Measurements from ENCODE around the gene DENND5A. TPM values are rescaled to one million over a fixed set of nuclear protein-coding genes. Genes with fewer than 3 reads are reported as not detected.

DENND5A gene
- total RNA-seq, 1 donor from 2014 or later, result 156 TPM

DNA sequence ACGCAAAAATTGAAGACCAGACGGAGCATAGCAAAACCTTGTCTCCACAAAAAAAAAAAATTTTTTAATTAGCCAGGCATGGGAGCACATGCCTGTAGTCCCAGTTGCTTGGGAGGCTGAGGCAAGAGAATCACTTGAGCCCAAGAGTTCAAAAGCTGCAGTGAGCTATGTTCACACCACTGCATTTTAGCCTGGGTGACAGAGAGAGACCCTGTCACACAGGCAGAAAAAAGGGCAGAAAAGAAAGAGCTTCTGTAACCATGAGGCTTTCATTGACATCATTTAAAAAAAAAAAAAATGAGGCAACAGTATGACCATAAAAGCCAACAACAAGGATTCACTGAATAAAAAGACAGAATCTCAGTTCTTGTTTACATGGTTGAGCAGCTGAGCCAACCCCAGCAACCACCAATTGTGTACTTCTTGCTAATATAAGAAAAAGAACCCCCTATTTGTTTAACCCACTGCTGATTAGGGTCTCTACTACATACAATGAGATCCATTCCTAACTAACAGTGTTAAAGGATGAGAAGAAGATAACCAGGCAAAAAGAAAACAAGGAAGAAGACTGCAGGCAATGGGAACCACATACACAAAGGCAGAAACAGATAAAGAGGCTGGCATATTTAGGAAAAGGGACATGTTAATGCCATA is 87.6 kb downstream of the DENND5A start:
- Histone ChIP-seq H3K79me2 (ENCODE audit: insufficient read depth, low read length) (peaks cover 5% of the 10 kb centered on the region), H3K9ac (ENCODE audit: low read length) (no peak overlapping the region), H3K4me1 (ENCODE audit: insufficient read depth, low read length) (no peaks in the 10 kb centered on the region), H3K4me2 (ENCODE audit: low read length) (no peak overlapping the region), H3K9me3 (ENCODE audit: insufficient read depth, low read depth, low read length) (no peaks in the 10 kb centered on the region), H4K20me1 (ENCODE audit: insufficient read depth, low read length) (peaks cover 8% of the 10 kb centered on the region), H2AFZ (ENCODE audit: low read depth, low read length) (no peak overlapping the region), H3K36me3 (ENCODE audit: insufficient read depth, low read length) (peaks cover 36% of the 10 kb centered on the region), H3K27me3 (ENCODE audit: insufficient read depth, low read length) (no peaks in the 10 kb centered on the region), H3K4me3 (ENCODE audit: insufficient read depth, low read depth, low read length) (no peak overlapping the region), H3K27ac (ENCODE audit: low read depth, low read length) (no peak overlapping the region)
- Mint-ChIP-seq H3K27ac (ENCODE audit: unreplicated experiment) (peak overlapping the region; percentile 36), H3K36me3 (ENCODE audit: low read depth, unreplicated experiment) (peaks cover 25% of the 10 kb centered on the region), H3K4me3 (ENCODE audit: unreplicated experiment) (no peak overlapping the region), H3K27me3 (ENCODE audit: low read depth, unreplicated experiment) (no peaks in the 10 kb centered on the region), H3K4me1 (ENCODE audit: low read depth, unreplicated experiment) (peaks cover 22% of the 10 kb centered on the region), H3K9me3 (ENCODE audit: unreplicated experiment) (no peaks in the 10 kb centered on the region)
- no peak for TF ChIP-seq CTCF (IDR thresholded peaks at IDR 0.05; ENCODE audit: insufficient read depth, low read depth, low read length)
- TF ChIP-seq EZH2 (IDR thresholded peaks at IDR 0.05; ENCODE audit: insufficient read depth, low read length), result no peak
- DNase-seq (ENCODE audit: low read depth), result no peak
- FAIRE-seq, result peak; percentile 5

GRCh38 chr11:9176550-9176949 is 88.6 kb downstream of the DENND5A start:
- Mint-ChIP-seq H3K27me3 (ENCODE audit: low read depth, unreplicated experiment) (no peaks in the 10 kb centered on the region), H3K27ac (ENCODE audit: unreplicated experiment) (no peak overlapping the region), H3K9me3 (ENCODE audit: unreplicated experiment) (no peaks in the 10 kb centered on the region), H3K4me3 (ENCODE audit: unreplicated experiment) (no peak overlapping the region), H3K4me1 (ENCODE audit: low read depth, unreplicated experiment) (peaks cover 19% of the 10 kb centered on the region), H3K36me3 (ENCODE audit: low read depth, unreplicated experiment) (peaks cover 25% of the 10 kb centered on the region)
- Histone ChIP-seq H3K4me1 (ENCODE audit: insufficient read depth, low read length) (no peaks in the 10 kb centered on the region), H3K4me3 (ENCODE audit: insufficient read depth, low read depth, low read length) (no peak overlapping the region), H3K9me3 (ENCODE audit: insufficient read depth, low read depth, low read length) (no peaks in the 10 kb centered on the region), H3K9ac (ENCODE audit: low read length) (no peak overlapping the region), H3K36me3 (ENCODE audit: insufficient read depth, low read length) (peaks cover 36% of the 10 kb centered on the region), H3K27me3 (ENCODE audit: insufficient read depth, low read length) (no peaks in the 10 kb centered on the region), H3K79me2 (ENCODE audit: insufficient read depth, low read length) (peaks cover 12% of the 10 kb centered on the region), H3K4me2 (ENCODE audit: low read length) (no peak overlapping the region), H3K27ac (ENCODE audit: low read depth, low read length) (no peak overlapping the region), H4K20me1 (ENCODE audit: insufficient read depth, low read length) (peaks cover 11% of the 10 kb centered on the region), H2AFZ (ENCODE audit: low read depth, low read length) (no peak overlapping the region)
- TF ChIP-seq CTCF (IDR thresholded peaks at IDR 0.05; ENCODE audit: insufficient read depth, low read depth, low read length), result no peak
- no peak for TF ChIP-seq EZH2 (IDR thresholded peaks at IDR 0.05; ENCODE audit: insufficient read depth, low read length)
- no peak for FAIRE-seq
- no peak for DNase-seq (ENCODE audit: low read depth)

GRCh38 chr11:9176136-9176535 is 89.0 kb downstream of the DENND5A start:
- H3K4me3 ChIP-seq (ENCODE audit: insufficient read depth, low read depth, low read length), result no peak overlapping the region
- no peaks in the 10 kb centered on the region for H3K9me3 ChIP-seq (ENCODE audit: insufficient read depth, low read depth, low read length)
- H3K9me3 Mint-ChIP-seq (ENCODE audit: unreplicated experiment), result no peaks in the 10 kb centered on the region
- H3K79me2 ChIP-seq (ENCODE audit: insufficient read depth, low read length), result peaks cover 16% of the 10 kb centered on the region
- no peaks in the 10 kb centered on the region for H3K27me3 Mint-ChIP-seq (ENCODE audit: low read depth, unreplicated experiment)
- no peak overlapping the region for H3K4me3 Mint-ChIP-seq (ENCODE audit: unreplicated experiment)
- H3K27ac ChIP-seq (ENCODE audit: low read depth, low read length), result no peak overlapping the region
- H3K4me2 ChIP-seq (ENCODE audit: low read length), result no peak overlapping the region
- H3K27ac Mint-ChIP-seq (ENCODE audit: unreplicated experiment), result no peak overlapping the region
- H3K9ac ChIP-seq (ENCODE audit: low read length), result no peak overlapping the region
- H3K36me3 Mint-ChIP-seq (ENCODE audit: low read depth, unreplicated experiment), result peaks cover 25% of the 10 kb centered on the region
- peaks cover 11% of the 10 kb centered on the region for H4K20me1 ChIP-seq (ENCODE audit: insufficient read depth, low read length)
- DNase-seq (ENCODE audit: low read depth) (no peak), FAIRE-seq (peak; percentile 34)
- no peaks in the 10 kb centered on the region for H3K27me3 ChIP-seq (ENCODE audit: insufficient read depth, low read length)
- no peak overlapping the region for H2AFZ ChIP-seq (ENCODE audit: low read depth, low read length)
- H3K4me1 ChIP-seq (ENCODE audit: insufficient read depth, low read length), result no peaks in the 10 kb centered on the region
- H3K4me1 Mint-ChIP-seq (ENCODE audit: low read depth, unreplicated experiment), result peaks cover 19% of the 10 kb centered on the region
- TF ChIP-seq EZH2 (IDR thresholded peaks at IDR 0.05; ENCODE audit: insufficient read depth, low read length) (no peak), CTCF (IDR thresholded peaks at IDR 0.05; ENCODE audit: insufficient read depth, low read depth, low read length) (no peak)
- H3K36me3 ChIP-seq (ENCODE audit: insufficient read depth, low read length), result peaks cover 36% of the 10 kb centered on the region
